ENCODE data around the gene PBX2. TPM values are rescaled to one million over a fixed set of nuclear protein-coding genes. Genes with fewer than 3 reads are reported as not detected.

The PBX2 gene
- total RNA-seq, 1 donor = 19.6 TPM

DNA sequence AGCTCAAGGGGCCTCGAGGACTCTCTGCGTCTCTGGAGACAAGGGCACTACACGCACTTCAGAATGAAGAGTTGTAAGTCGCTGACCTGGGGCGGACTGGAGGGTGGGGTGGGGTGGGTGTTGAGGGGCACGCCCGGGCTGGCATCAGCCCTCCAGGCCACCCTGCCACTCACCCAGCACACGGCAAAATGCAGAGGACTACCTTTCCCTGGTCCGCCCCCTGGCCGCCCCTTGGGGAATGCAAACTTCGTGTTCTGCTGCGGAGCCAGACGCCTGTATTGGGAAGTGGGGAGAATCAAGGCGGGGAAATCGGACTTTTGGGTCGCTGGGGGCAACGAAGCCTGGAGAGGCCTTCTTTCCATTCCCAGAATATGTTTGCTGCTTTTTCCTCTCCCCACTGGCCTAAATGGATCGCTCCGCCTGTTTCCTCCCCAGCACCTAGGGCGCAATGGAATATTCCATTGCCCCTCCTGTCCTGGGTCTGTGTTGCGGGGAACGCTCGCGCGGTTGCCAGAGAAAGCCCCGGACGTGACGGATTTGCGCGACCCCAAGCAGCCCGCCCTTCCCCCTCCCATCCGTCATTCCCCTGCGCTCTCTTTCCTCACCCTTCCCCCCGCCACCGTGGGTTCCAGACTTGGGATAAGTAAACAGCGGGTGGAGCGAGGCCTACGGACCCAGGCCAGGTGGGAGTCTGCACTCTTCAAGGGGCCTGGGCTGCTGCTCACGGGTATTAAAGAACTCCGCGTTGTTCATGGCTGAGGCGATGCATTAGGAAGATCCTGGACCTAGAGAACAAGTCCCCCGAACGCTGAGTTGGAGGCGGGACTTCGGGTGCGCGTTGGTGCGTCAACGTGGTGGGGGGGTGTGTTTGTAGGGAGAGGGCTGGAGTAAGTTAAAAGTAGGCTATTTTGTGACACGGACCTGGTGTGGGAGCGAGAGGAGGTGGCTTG is 36.2 kb downstream of the PBX2 start, which contains the start of gene PPT2:
PPT2 (plus strand) TSS at position 578 of the 950 bp plus-strand sequence. CDS start 454 bp downstream, outside the sequence.
- peak within 1 kb of the TSS; percentile 75 for H3K4me3 ChIP-seq (ENCODE audit: low read depth, low read length)
- peak; percentile 91 for DNase-seq (ENCODE audit: low read depth)
- TF ChIP-seq, protein P1, sequence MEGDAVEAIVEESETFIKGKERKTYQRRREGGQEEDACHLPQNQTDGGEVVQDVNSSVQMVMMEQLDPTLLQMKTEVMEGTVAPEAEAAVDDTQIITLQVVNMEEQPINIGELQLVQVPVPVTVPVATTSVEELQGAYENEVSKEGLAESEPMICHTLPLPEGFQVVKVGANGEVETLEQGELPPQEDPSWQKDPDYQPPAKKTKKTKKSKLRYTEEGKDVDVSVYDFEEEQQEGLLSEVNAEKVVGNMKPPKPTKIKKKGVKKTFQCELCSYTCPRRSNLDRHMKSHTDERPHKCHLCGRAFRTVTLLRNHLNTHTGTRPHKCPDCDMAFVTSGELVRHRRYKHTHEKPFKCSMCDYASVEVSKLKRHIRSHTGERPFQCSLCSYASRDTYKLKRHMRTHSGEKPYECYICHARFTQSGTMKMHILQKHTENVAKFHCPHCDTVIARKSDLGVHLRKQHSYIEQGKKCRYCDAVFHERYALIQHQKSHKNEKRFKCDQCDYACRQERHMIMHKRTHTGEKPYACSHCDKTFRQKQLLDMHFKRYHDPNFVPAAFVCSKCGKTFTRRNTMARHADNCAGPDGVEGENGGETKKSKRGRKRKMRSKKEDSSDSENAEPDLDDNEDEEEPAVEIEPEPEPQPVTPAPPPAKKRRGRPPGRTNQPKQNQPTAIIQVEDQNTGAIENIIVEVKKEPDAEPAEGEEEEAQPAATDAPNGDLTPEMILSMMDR (IDR thresholded peaks at IDR 0.05; ENCODE audit: insufficient read depth, low read length) = peak; percentile 45

DNA sequence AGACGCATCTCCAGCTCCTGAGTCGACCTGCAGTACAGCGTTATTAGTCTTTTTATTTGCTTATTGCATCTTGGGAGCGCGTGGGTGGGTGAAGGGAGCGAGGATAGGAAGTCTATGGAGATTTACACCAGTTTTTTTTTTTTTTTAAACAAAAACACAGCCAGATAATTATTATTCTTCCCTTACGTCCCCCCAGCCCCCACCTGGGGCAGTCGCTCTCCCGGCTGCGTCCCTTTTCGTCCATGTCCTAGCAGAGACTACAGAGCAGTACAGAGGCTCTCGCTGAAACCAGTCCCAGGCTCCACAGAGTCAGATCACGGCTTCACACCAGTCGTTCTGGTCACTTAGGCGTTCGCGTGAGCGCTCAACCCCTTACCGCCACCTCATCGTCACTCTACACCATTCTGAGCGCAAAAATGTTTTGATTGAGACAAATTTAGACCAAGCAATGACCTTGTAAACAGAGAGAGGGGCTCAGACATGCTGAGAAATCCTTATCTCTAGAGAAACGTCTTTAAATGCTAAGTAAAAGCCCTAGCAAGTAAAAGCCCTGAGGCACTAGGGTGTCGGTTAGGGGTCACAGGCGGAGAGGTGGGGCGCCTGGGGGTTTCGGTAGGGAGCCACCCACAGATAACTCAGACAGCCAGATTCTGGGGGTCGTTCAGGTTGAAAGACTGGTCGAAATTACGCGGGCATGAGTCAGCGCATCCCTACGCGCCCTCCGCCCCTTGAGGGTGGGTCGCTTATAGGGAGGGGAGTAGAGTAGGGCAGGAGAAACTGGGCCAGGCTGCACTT is 37.0 kb downstream of the PBX2 start:
- TF ChIP-seq, protein P1 (IDR thresholded peaks at IDR 0.05; ENCODE audit: insufficient read depth, low read length) = no peak
- peak overlapping the region; percentile 75 for H3K4me3 ChIP-seq (ENCODE audit: low read depth, low read length)

DNA sequence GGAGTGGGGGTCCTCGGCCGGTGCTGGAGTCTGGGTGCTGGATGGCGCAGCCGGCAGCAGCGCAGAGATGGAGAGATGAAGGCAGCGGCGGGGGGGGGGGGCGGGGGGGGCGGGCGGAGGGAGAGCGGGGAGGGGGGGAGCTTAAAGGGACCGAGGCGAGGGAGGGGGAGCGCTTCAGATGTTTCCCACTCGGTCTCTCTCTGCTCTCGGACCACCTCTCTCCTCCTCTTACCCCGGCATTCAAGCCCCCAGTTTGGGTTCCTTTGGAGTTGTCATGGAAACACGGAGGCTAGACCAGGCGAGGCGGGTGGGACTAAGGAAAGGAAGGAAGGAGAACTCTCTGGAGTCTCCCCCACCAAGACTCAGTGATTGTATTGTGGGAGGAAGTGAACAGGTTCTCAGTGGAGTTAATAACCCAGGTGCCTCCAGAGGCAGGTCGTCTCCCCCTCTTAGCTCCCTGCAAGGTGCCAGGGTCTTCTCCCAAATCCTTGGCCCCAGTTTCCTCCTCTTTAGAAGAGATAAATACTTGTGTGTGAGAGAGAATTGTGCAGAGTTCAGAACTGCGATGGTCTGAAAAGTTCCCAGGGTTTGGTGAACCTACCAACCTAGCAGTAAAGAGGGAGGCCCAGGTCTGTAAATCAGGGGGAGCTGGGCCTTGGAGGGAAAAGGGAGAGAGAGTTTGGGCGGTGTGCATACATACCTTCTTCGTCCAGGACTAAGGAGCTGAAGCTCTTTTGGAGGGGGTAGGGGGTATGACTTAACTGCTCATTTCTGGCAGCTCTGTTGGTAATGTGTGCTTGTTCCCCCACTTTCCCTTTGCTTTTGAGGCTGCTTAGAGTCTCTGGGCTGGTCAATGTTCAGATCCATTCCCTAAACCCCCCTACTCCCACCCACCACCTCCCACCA is 37.9 kb downstream of the PBX2 start, which contains the start of gene PRRT1:
PRRT1 (minus strand) TSS at position 77 of the 906 bp plus-strand sequence. CDS start 112 bp downstream, outside the sequence.
- DNase-seq (ENCODE audit: low read depth) = peak; percentile 17
- peak within 1 kb of the TSS; percentile 75 for H3K4me3 ChIP-seq (ENCODE audit: low read depth, low read length)

More for the DNA sequence above, 37.0 kb downstream of the PBX2 start:
- peak; percentile 35 for DNase-seq (ENCODE audit: low read depth)

DNA sequence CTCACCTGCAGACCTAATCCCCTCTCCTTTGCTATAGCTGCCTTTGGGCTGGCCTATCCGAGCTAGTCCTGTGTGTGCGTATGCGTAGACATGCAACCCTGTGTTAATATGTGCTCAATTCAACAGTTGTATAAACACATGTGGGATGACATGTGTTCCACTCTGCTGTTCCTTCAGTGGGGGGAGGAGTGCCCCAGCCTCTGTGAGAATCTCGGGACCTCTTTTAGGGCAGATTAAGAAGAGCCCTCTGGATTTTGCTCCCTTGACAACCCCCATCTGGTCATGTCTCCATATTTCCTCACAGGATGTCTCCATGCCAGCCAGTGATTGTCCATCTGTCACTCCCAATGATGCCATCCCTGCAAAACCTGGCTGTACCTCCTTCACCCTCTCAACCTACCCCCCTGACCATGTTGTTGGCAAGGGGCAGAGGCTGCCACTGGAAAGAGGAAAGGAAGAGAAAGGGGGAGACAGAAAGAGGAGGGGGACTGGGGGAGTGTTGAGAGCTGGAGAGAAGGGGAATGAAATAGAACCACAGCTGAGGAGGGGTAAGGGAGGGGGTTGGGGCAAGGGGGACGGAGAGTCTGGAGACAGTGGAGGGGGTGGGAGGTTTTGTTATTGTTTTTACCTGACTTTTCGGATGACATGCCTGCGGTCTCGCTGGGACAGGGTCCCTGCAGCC is 38.7 kb downstream of the PBX2 start:
- DNase-seq (ENCODE audit: low read depth) = no peak
- TF ChIP-seq, protein P1 (IDR thresholded peaks at IDR 0.05; ENCODE audit: insufficient read depth, low read length) = no peak
- H3K4me3 ChIP-seq (ENCODE audit: low read depth, low read length) = peak overlapping the region; percentile 75

More for the DNA sequence above, 37.9 kb downstream of the PBX2 start, which contains the start of gene PRRT1:
- TF ChIP-seq, protein P1 (IDR thresholded peaks at IDR 0.05; ENCODE audit: insufficient read depth, low read length) = no peak

DNA sequence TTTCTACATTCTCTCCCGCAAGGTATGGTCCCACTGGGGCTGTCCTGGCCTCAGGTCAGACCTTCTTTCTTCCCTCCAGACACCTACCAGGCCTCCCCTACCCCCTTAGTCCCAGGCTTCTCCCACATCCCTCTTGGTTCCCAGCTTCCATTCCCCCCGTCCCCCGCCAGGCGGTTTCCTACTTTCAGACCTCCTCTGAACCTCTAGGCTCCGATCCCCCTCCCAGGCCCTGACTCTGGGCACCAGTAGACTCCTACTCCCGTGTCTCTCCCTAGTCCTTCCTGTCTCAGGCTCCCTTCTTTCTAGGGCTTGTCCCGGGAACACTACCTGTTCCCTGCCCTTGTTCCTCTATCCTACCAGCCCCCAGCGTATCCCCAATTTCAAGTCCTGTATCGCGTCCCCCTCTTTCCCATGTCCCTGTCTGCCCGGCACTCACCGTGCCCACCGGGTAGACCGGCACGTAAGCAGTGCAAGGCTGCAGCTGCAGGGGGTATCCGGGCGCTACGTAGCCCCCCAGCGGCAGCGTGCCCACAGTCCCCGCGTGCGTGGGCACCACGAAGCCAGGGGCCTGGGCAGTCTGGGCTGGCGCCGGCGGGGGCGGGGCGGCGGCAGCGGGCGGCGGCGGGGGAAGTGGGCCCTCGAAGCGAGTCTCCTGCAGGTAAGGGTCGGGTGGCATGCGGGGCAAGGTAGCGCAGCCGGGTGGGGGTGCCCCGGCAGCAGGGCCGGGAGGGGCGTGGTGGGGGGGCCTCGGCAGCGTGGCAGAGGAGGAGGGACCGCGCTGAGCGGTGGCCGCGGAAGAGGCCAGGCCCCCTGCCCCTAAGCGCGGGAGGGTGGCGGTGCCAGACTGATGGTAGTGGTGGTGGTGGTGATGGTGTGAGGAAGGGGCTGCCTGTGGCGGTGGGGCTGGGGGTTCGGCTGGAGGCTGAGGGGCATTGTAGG is 39.8 kb downstream of the PBX2 start:
- DNase-seq (ENCODE audit: low read depth) = no peak
- no peak overlapping the region for H3K4me3 ChIP-seq (ENCODE audit: low read depth, low read length)
- TF ChIP-seq, protein P1 (IDR thresholded peaks at IDR 0.05; ENCODE audit: insufficient read depth, low read length) = no peak

All from fibroblast of the aortic adventitia (primary cell).